ENCODE measurements around the gene CHST5. TPM values are rescaled to one million over a fixed set of nuclear protein-coding genes. Genes with fewer than 3 reads are reported as not detected.

Gene CHST5
- total and polyA plus RNA-seq, 2 of the 13 experiments (the other 11 are each of a cell fraction or from before 2014, with no cell fraction given), result 0.05 TPM; not detected in 1

DNA sequence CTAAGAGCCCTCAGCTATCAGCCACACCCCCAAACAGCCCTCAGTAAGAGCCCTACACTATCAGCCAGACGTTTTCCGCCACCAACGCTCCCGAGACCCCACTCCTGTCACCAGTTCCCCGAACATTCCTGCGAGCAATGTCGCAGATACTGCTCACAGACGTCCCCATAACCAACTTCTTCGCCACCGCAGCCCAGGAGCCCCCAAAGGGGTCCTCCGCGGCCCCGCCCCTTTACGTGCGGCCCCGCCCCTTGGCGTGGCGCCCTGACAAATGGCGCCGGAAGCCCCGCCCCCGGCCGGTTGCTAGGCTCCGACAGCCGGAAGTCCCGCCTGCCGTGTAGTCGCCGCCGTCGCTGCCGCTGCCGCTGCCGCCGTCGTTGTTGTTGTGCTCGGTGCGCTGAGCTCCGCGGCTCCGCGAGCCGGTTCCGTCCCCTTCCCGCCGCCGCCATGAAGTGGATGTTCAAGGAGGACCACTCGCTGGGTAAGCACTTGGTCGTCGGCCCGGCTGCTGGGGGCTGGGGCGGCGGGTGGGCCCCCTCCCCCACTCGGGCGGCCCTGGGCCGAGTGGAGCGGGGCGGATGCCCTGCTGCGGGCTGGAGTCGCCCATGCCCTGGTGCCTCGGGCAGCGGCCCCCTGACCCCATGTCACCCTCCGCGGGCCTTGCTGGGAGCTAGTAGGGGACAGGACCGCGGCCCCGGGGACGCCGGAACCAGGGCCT lies 30.3 kb upstream of the CHST5 start, which contains the start of gene GABARAPL2 (continued):
- 0 out of 2 replicates have a peak, but pooled peaks have one; percentile 43 for TF ChIP-seq NRL (CRISPR knock-in tag; IDR thresholded peaks at IDR 0.05; ENCODE audit: borderline replicate concordance)
- 0 out of 2 replicates have a peak, but pooled peaks have one; percentile 25 for TF ChIP-seq ZFP41 (CRISPR knock-in tag; IDR thresholded peaks at IDR 0.05; ENCODE audit: borderline replicate concordance)
- peak; percentile 52; the same call in 1 of the 2 replicates for TF ChIP-seq ZNF414 (CRISPR knock-in tag; IDR thresholded peaks at IDR 0.05)
- no peak for TF ChIP-seq ZNF780A (CRISPR knock-in tag; IDR thresholded peaks at IDR 0.05)
- TF ChIP-seq ZNF468 (CRISPR knock-in tag; IDR thresholded peaks at IDR 0.05), result no peak
- peak; percentile 66 for TF ChIP-seq DBP (CRISPR knock-in tag; IDR thresholded peaks at IDR 0.05; ENCODE audit: not compliant biosample characterization)
- TF ChIP-seq ZSCAN21 (CRISPR knock-in tag; IDR thresholded peaks at IDR 0.05; ENCODE audit: borderline replicate concordance), result peak; percentile 75
- peak; percentile 26; the same call in 1 of the 2 replicates for TF ChIP-seq FOSL2 (CRISPR knock-in tag; IDR thresholded peaks at IDR 0.05)
- TF ChIP-seq TAF1 (CRISPR knock-in tag; IDR thresholded peaks at IDR 0.05), result peak; percentile 69
- TF ChIP-seq THAP8 (CRISPR knock-in tag; IDR thresholded peaks at IDR 0.05; ENCODE audit: borderline replicate concordance), result 0 out of 2 replicates have a peak, but pooled peaks have one; percentile 2
- TF ChIP-seq SIN3B (IDR thresholded peaks at IDR 0.05; ENCODE audit: low read length), result no peak
- no peak for TF ChIP-seq ZNF354B (CRISPR knock-in tag; IDR thresholded peaks at IDR 0.05)
- peak; percentile 68; the same call in 1 of the 2 replicates for TF ChIP-seq CBX5 (CRISPR knock-in tag; IDR thresholded peaks at IDR 0.05; ENCODE audit: borderline replicate concordance)
- TF ChIP-seq, protein P1, sequence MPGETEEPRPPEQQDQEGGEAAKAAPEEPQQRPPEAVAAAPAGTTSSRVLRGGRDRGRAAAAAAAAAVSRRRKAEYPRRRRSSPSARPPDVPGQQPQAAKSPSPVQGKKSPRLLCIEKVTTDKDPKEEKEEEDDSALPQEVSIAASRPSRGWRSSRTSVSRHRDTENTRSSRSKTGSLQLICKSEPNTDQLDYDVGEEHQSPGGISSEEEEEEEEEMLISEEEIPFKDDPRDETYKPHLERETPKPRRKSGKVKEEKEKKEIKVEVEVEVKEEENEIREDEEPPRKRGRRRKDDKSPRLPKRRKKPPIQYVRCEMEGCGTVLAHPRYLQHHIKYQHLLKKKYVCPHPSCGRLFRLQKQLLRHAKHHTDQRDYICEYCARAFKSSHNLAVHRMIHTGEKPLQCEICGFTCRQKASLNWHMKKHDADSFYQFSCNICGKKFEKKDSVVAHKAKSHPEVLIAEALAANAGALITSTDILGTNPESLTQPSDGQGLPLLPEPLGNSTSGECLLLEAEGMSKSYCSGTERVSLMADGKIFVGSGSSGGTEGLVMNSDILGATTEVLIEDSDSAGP (CRISPR knock-in tag; IDR thresholded peaks at IDR 0.05; ENCODE audit: borderline replicate concordance), result peak; percentile 90; the same call in 1 of the 2 replicates
- TF ChIP-seq NBN (conservative IDR thresholded peaks at IDR 0.05), result no peak
- no peak; the same call in 1 of the 2 replicates for TF ChIP-seq ZNF224 (CRISPR knock-in tag; IDR thresholded peaks at IDR 0.05)
- TF ChIP-seq CBFB (CRISPR knock-in tag; IDR thresholded peaks at IDR 0.05), result 0 out of 2 replicates have a peak, but pooled peaks have one; percentile 38
- TF ChIP-seq RXRA (CRISPR knock-in tag; IDR thresholded peaks at IDR 0.05), result peak; percentile 49
- TF ChIP-seq XBP1 (CRISPR knock-in tag; IDR thresholded peaks at IDR 0.05), result 0 out of 2 replicates have a peak, but pooled peaks have one; percentile 58
- no peak for TF ChIP-seq RNF2 (conservative IDR thresholded peaks at IDR 0.05; ENCODE audit: low read depth)
- no peak for TF ChIP-seq MZF1 (CRISPR knock-in tag; IDR thresholded peaks at IDR 0.05; ENCODE audit: borderline replicate concordance)
- no peak for TF ChIP-seq ZNF761 (CRISPR knock-in tag; conservative IDR thresholded peaks at IDR 0.05)
- TF ChIP-seq RORA (CRISPR knock-in tag; IDR thresholded peaks at IDR 0.05), result no peak
- no peak for TF ChIP-seq SMYD3 (CRISPR knock-in tag; IDR thresholded peaks at IDR 0.05)
- peak; percentile 81 for TF ChIP-seq POGK (CRISPR knock-in tag; conservative IDR thresholded peaks at IDR 0.05)

Data from HepG2 (cell line).